ENCODE results near the gene SLC24A4.

Gene SLC24A4

GRCh38 chr14:92439537-92440344, 116.8 kb downstream of the SLC24A4 start:
- no peak overlapping the region for H3K4me3 ChIP-seq (ENCODE audit: severe bottlenecking)
- no peak for DNase-seq (ENCODE audit: low spot score)

GRCh38 chr14:92440345-92441003, 117.5 kb downstream of the SLC24A4 start:
- DNase-seq (ENCODE audit: low spot score) (no peak), ATAC-seq (ENCODE audit: low read depth) (no peak)
- no peak overlapping the region for H3K27ac ChIP-seq (ENCODE audit: poor library complexity, severe bottlenecking)
- H3K36me3 ChIP-seq (ENCODE audit: low read depth) = no peaks in the 10 kb centered on the region
- no peaks in the 10 kb centered on the region for H3K4me1 ChIP-seq (ENCODE audit: insufficient read depth, poor library complexity, severe bottlenecking)
- no peaks in the 10 kb centered on the region for H3K27me3 ChIP-seq (ENCODE audit: insufficient read depth, poor library complexity, severe bottlenecking)
- TF ChIP-seq CTCF (IDR thresholded peaks at IDR 0.05; ENCODE audit: poor library complexity, severe bottlenecking) = no peak
- H3K9me3 ChIP-seq (ENCODE audit: severe bottlenecking) = no peaks in the 10 kb centered on the region
- H3K4me3 ChIP-seq (ENCODE audit: severe bottlenecking) = no peak overlapping the region

More at GRCh38 chr14:92439537-92440344, 116.8 kb downstream of the SLC24A4 start:
- no peak for TF ChIP-seq CTCF (IDR thresholded peaks at IDR 0.05; ENCODE audit: poor library complexity, severe bottlenecking)
- ATAC-seq (ENCODE audit: low read depth) = no peak
- Histone ChIP-seq H3K27me3 (ENCODE audit: insufficient read depth, poor library complexity, severe bottlenecking) (no peaks in the 10 kb centered on the region), H3K27ac (ENCODE audit: poor library complexity, severe bottlenecking) (no peak overlapping the region), H3K36me3 (ENCODE audit: low read depth) (no peaks in the 10 kb centered on the region), H3K9me3 (ENCODE audit: severe bottlenecking) (no peaks in the 10 kb centered on the region), H3K4me1 (ENCODE audit: insufficient read depth, poor library complexity, severe bottlenecking) (no peaks in the 10 kb centered on the region)

- no peaks in the 10 kb centered on the region for H3K4me1 ChIP-seq (ENCODE audit: insufficient read depth, poor library complexity, severe bottlenecking)
- no peaks in the 10 kb centered on the region for H3K36me3 ChIP-seq (ENCODE audit: low read depth)
- no peak for TF ChIP-seq CTCF (IDR thresholded peaks at IDR 0.05; ENCODE audit: poor library complexity, severe bottlenecking)
- ATAC-seq (ENCODE audit: low read depth) = no peak
- H3K27me3 ChIP-seq (ENCODE audit: insufficient read depth, poor library complexity, severe bottlenecking) = no peaks in the 10 kb centered on the region
- no peak overlapping the region for H3K27ac ChIP-seq (ENCODE audit: poor library complexity, severe bottlenecking)
- no peaks in the 10 kb centered on the region for H3K9me3 ChIP-seq (ENCODE audit: severe bottlenecking)
- no peak for DNase-seq (ENCODE audit: low spot score)
- no peak overlapping the region for H3K4me3 ChIP-seq (ENCODE audit: severe bottlenecking)
These were observed 119.0 kb downstream of the SLC24A4 start for GRCh38 chr14:92441751-92442504.

GRCh38 chr14:92443167-92443566, 120.2 kb downstream of the SLC24A4 start:
- ATAC-seq (ENCODE audit: low read depth) = no peak

More at GRCh38 chr14:92443167-92443566, 120.2 kb downstream of the SLC24A4 start:
- DNase-seq (ENCODE audit: low spot score) = no peak
- Histone ChIP-seq H3K4me3 (ENCODE audit: severe bottlenecking) (no peak overlapping the region), H3K9me3 (ENCODE audit: severe bottlenecking) (no peaks in the 10 kb centered on the region), H3K27me3 (ENCODE audit: insufficient read depth, poor library complexity, severe bottlenecking) (no peaks in the 10 kb centered on the region), H3K36me3 (ENCODE audit: low read depth) (no peaks in the 10 kb centered on the region), H3K4me1 (ENCODE audit: insufficient read depth, poor library complexity, severe bottlenecking) (no peaks in the 10 kb centered on the region), H3K27ac (ENCODE audit: poor library complexity, severe bottlenecking) (no peak overlapping the region)
- TF ChIP-seq CTCF (IDR thresholded peaks at IDR 0.05; ENCODE audit: poor library complexity, severe bottlenecking) = no peak

All from RWPE2 (cell line).